Measurements from ENCODE around the gene NRG3.

Gene NRG3

DNA sequence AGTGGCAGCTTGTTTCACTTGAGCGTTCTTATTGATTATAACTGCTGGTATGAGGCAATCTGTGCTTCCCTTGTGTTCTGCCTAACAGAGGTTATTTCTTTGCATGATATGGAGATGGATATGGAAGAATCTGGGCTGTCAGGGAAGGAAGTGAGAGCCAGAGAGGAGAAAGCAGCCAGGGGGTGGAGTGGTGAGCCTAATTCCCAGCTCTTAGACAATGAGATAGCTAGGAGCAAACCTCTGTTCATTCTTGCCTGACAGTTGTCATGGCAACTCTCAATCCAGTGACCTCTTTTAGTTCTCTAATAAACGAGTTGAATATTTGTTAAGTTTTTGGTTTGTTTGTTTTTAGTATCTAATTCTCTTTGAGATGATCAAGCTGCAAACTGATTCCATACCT is 214.3 kb downstream of the NRG3 start:
- Histone ChIP-seq H3K9me3 (ENCODE audit: control insufficient read depth, insufficient read depth, low read length) (no peaks in the 10 kb centered on the region), H3K4me2 (ENCODE audit: low read length) (no peak overlapping the region), H3K36me3 (ENCODE audit: control insufficient read depth, low read length) (no peaks in the 10 kb centered on the region), H3K79me2 (ENCODE audit: control insufficient read depth, low read length) (no peaks in the 10 kb centered on the region), H4K20me1 (ENCODE audit: control insufficient read depth, insufficient read depth, low read depth, low read length) (no peaks in the 10 kb centered on the region), H3K27ac (ENCODE audit: low read depth, low read length) (no peak overlapping the region), H3K27me3 (ENCODE audit: control insufficient read depth, low read length) (no peaks in the 10 kb centered on the region), H3K4me1 (ENCODE audit: control insufficient read depth, low read length) (no peaks in the 10 kb centered on the region), H3K4me3 (ENCODE audit: low read length) (no peak overlapping the region), H3K9me2 (replicated peaks; ENCODE audit: control insufficient read depth, low read length) (no peaks in the 10 kb centered on the region), H3F3A (ENCODE audit: control insufficient read depth, insufficient read depth) (no peaks in the 10 kb centered on the region)
- no peak for TF ChIP-seq CTCF (IDR thresholded peaks at IDR 0.05; ENCODE audit: low read depth, low read length, poor library complexity, severe bottlenecking)
- no peak for TF ChIP-seq EZH2phosphoT487 (IDR thresholded peaks at IDR 0.05; ENCODE audit: borderline replicate concordance, low read length)

DNA sequence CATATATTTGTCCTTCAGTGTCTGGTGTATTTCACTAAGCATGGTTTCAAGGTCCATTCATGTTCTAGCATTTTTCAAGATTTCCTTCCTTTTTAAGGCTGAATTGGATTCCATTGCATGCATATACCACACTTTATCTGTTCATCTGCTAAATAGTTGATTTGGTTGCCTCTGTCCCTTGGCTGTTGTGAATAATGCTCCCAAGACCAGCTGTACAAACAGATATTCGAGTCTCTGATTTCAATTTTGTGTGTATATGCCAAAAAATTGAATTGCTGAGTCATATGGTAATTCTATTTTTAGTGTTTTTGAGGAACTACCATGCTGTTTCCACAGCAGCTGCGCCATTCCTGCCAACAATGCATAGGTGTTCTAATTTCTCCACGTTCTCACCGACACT is 216.4 kb downstream of the NRG3 start:
- no peaks in the 10 kb centered on the region for H3K4me1 ChIP-seq (ENCODE audit: control insufficient read depth, low read length)
- H3K9me3 ChIP-seq (ENCODE audit: control insufficient read depth, insufficient read depth, low read length), result no peaks in the 10 kb centered on the region
- H3K4me2 ChIP-seq (ENCODE audit: low read length), result no peak overlapping the region
- H4K20me1 ChIP-seq (ENCODE audit: control insufficient read depth, insufficient read depth, low read depth, low read length), result no peaks in the 10 kb centered on the region
- H3K79me2 ChIP-seq (ENCODE audit: control insufficient read depth, low read length), result no peaks in the 10 kb centered on the region
- TF ChIP-seq CTCF (IDR thresholded peaks at IDR 0.05; ENCODE audit: low read depth, low read length, poor library complexity, severe bottlenecking) (no peak), EZH2phosphoT487 (IDR thresholded peaks at IDR 0.05; ENCODE audit: borderline replicate concordance, low read length) (no peak)
- H3K4me3 ChIP-seq (ENCODE audit: low read length), result no peak overlapping the region
- no peaks in the 10 kb centered on the region for H3K27me3 ChIP-seq (ENCODE audit: control insufficient read depth, low read length)
- H3K27ac ChIP-seq (ENCODE audit: low read depth, low read length), result no peak overlapping the region
- H3K36me3 ChIP-seq (ENCODE audit: control insufficient read depth, low read length), result no peaks in the 10 kb centered on the region
- H3F3A ChIP-seq (ENCODE audit: control insufficient read depth, insufficient read depth), result no peaks in the 10 kb centered on the region
- H3K9me2 ChIP-seq (replicated peaks; ENCODE audit: control insufficient read depth, low read length), result no peaks in the 10 kb centered on the region

GRCh38 chr10:82092111-82092510 is 217.1 kb downstream of the NRG3 start:
- H3K9me3 ChIP-seq (ENCODE audit: control insufficient read depth, insufficient read depth, low read length), result no peaks in the 10 kb centered on the region
- no peaks in the 10 kb centered on the region for H3K9me2 ChIP-seq (replicated peaks; ENCODE audit: control insufficient read depth, low read length)
- H3K36me3 ChIP-seq (ENCODE audit: control insufficient read depth, low read length), result no peaks in the 10 kb centered on the region
- TF ChIP-seq EZH2phosphoT487 (IDR thresholded peaks at IDR 0.05; ENCODE audit: borderline replicate concordance, low read length) (no peak), CTCF (IDR thresholded peaks at IDR 0.05; ENCODE audit: low read depth, low read length, poor library complexity, severe bottlenecking) (no peak)
- no peaks in the 10 kb centered on the region for H3F3A ChIP-seq (ENCODE audit: control insufficient read depth, insufficient read depth)
- H4K20me1 ChIP-seq (ENCODE audit: control insufficient read depth, insufficient read depth, low read depth, low read length), result no peaks in the 10 kb centered on the region
- H3K4me1 ChIP-seq (ENCODE audit: control insufficient read depth, low read length), result no peaks in the 10 kb centered on the region
- no peaks in the 10 kb centered on the region for H3K27me3 ChIP-seq (ENCODE audit: control insufficient read depth, low read length)
- no peaks in the 10 kb centered on the region for H3K79me2 ChIP-seq (ENCODE audit: control insufficient read depth, low read length)
- no peak overlapping the region for H3K4me2 ChIP-seq (ENCODE audit: low read length)
- no peak overlapping the region for H3K27ac ChIP-seq (ENCODE audit: low read depth, low read length)
- H3K4me3 ChIP-seq (ENCODE audit: low read length), result no peak overlapping the region

DNA sequence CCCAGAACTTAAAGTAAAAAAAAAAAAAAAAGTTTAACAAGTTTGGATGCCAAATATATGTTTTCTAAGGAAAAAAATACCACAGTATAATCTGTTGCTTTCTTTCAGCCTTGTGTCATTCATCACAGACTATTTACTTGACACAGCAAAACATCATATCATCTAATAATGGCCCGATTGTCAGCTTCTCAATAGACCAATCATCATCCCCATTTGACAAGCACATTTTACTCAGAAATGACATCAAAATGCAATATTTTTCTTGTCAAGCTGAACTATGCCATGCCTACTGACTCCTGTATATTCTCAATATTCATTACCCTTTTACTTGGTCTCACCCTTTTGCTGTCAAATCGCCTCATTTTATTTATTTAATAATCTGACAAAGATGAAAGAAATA is 249.7 kb downstream of the NRG3 start:
- Histone ChIP-seq H3K27ac (ENCODE audit: low read depth, low read length) (no peak overlapping the region), H3F3A (ENCODE audit: control insufficient read depth, insufficient read depth) (no peaks in the 10 kb centered on the region), H3K4me1 (ENCODE audit: control insufficient read depth, low read length) (no peaks in the 10 kb centered on the region), H3K9me2 (replicated peaks; ENCODE audit: control insufficient read depth, low read length) (no peaks in the 10 kb centered on the region), H3K36me3 (ENCODE audit: control insufficient read depth, low read length) (no peaks in the 10 kb centered on the region), H3K9me3 (ENCODE audit: control insufficient read depth, insufficient read depth, low read length) (no peaks in the 10 kb centered on the region), H3K79me2 (ENCODE audit: control insufficient read depth, low read length) (no peaks in the 10 kb centered on the region), H3K4me2 (ENCODE audit: low read length) (no peak overlapping the region), H3K27me3 (ENCODE audit: control insufficient read depth, low read length) (no peaks in the 10 kb centered on the region), H3K4me3 (ENCODE audit: low read length) (no peak overlapping the region), H4K20me1 (ENCODE audit: control insufficient read depth, insufficient read depth, low read depth, low read length) (no peaks in the 10 kb centered on the region)
- TF ChIP-seq CTCF (IDR thresholded peaks at IDR 0.05; ENCODE audit: low read depth, low read length, poor library complexity, severe bottlenecking) (no peak), EZH2phosphoT487 (IDR thresholded peaks at IDR 0.05; ENCODE audit: borderline replicate concordance, low read length) (no peak)

Measured in DOHH2 (cell line).